A673 (cell line): ENCODE measurements around the gene OR2M3. TPM values are rescaled to one million over a fixed set of nuclear protein-coding genes. Genes with fewer than 3 reads are reported as not detected.

Experiments used
- Bru-seq: library from RNA; stranded (reverse); fragments of 400-500 nt; gene quantifications from one replicate; lab custom pipeline; 2021; lab: Mats Ljungman, UMichigan
- BruChase-seq, 2 experiments: library from RNA; stranded (reverse); fragments of 400-500 nt; gene quantifications; one replicate each; lab custom pipeline; 2021; lab: Mats Ljungman, UMichigan
- BruUV-seq: library from RNA; stranded (reverse); fragments of 400-500 nt; replicated peaks from 2 replicates; lab custom pipeline; 2021; lab: Mats Ljungman, UMichigan
- CTCF ChIA-PET: fragments of 300-600 bp; sonication (Branson Sonifier 250); formaldehyde crosslinking; loops from one replicate; lab custom pipeline; 2022; ENCODE audit warnings: antibody characterized with exemption; lab: Charles Lee
- POLR2A ChIA-PET: fragments of 300-600 bp; sonication (Branson Sonifier 250); formaldehyde crosslinking; loops from one replicate; lab custom pipeline; 2022; ENCODE audit warnings: antibody characterized with exemption; ENCODE audit not compliant: low non-redundant PET; lab: Charles Lee
- DNase-seq: peaks from one replicate; pipeline ENCODE4 v3.0.0-alpha.2; 2015; ENCODE audit warnings: low spot score
- H3K27ac ChIP-seq: fragments of 200-600 bp; sonication (generic); 2 replicates; pipeline ENCODE4 v1.5.1; 2016; ENCODE audit warnings: mixed run types, low read depth, mild to moderate bottlenecking, mixed read lengths, antibody characterized with exemption, low read length; ENCODE audit not compliant: poor library complexity, severe bottlenecking
- H3K27me3 ChIP-seq: fragments of 200-600 bp; sonication (generic); replicated peaks from 2 replicates; pipeline ENCODE4 v1.6.1; 2017; ENCODE audit warnings: mixed run types, low read depth, mild to moderate bottlenecking, mixed read lengths, antibody characterized with exemption, low read length; ENCODE audit not compliant: insufficient read depth, poor library complexity
- H3K36me3 ChIP-seq: fragments of 200-600 bp; sonication (generic); 2 replicates; pipeline ENCODE4 v1.6.1; 2016; ENCODE audit warnings: mixed run types, mild to moderate bottlenecking, mixed read lengths, antibody characterized with exemption, low read length; ENCODE audit not compliant: insufficient read depth, poor library complexity, severe bottlenecking
- H3K4me1 ChIP-seq: fragments of 200-600 bp; sonication (generic); 2 replicates; pipeline ENCODE4 v1.6.1; 2017; ENCODE audit warnings: mixed run types, mild to moderate bottlenecking, mixed read lengths, antibody characterized with exemption, low read length; ENCODE audit not compliant: insufficient read depth, poor library complexity, severe bottlenecking
- H3K4me3 ChIP-seq: fragments of 200-600 bp; sonication (generic); 2 replicates; pipeline ENCODE4 v1.5.1; 2016; ENCODE audit warnings: low read depth, mixed run types, mild to moderate bottlenecking, mixed read lengths, low read length; ENCODE audit not compliant: poor library complexity, severe bottlenecking
- H3K9me3 ChIP-seq: fragments of 200-600 bp; sonication (generic); 2 replicates; pipeline ENCODE4 v1.6.1; 2016; ENCODE audit warnings: mixed run types, low read depth, mild to moderate bottlenecking, mixed read lengths, antibody characterized with exemption, low read length; ENCODE audit not compliant: poor library complexity, severe bottlenecking
- EZH2 ChIP-seq: fragments of 200-600 bp; sonication (generic); IDR thresholded peaks from 2 replicates; pipeline ENCODE4 v1.6.1; 2017; ENCODE audit warnings: borderline replicate concordance, low read depth, mild to moderate bottlenecking, mixed read lengths, antibody characterized with exemption, low read length; ENCODE audit not compliant: poor library complexity, severe bottlenecking
- intact Hi-C: fragments of 100-400 bp; cut with micrococcal nuclease; formaldehyde crosslinking; loops from one replicate; pipeline ENCODE4 v1.10.0; 2022; ENCODE audit not compliant: unreplicated experiment
- long read RNA-seq: library from polyadenylated mRNA; stranded (forward); transcript quantifications from one replicate; pipeline ENCODE4 v2.0.0, GENCODE V29; 2022
- total RNA-seq: library from RNA; stranded (reverse); gene quantifications from 2 replicates; pipeline ENCODE4 v1.2.3, GENCODE V29; 2021
- TF ChIP-seq, protein P1 (sequence below): fragments of 300-800, 200-600 bp; sonication (generic); conservative IDR thresholded peaks from 2 replicates; pipeline ENCODE4 v1.5.1; 2017; ENCODE audit warnings: low read depth, mild to moderate bottlenecking, antibody characterized with exemption, low read length, moderate library complexity, mixed read lengths

OR2M3 gene
- 0.15 and 0.19 TPM in 2 replicates for total RNA-seq
- Bru-seq, nascent RNA: percentile 34 among the genes with signal in this experiment
- BruChase-seq, experiment 1, labeled RNA remaining after a 2-hour chase: percentile 42 among the genes with signal in this experiment
- percentile 48 among the genes with signal in this experiment for BruChase-seq, experiment 2, labeled RNA remaining after a 6-hour chase
- long read RNA-seq: 0 reads

- Histone ChIP-seq H3K4me1 (no peaks in the 10 kb centered on the region), H3K4me3 (no peak within 1 kb of the TSS), H3K27ac (no peak within 1 kb of the TSS), H3K9me3 (peaks cover 3% of the 10 kb centered on the region), H3K27me3 (no peaks in the 10 kb centered on the region), H3K36me3 (no peaks in the 10 kb centered on the region)
- no TSS peak for BruUV-seq
- CTCF ChIA-PET: no interaction called here
- POLR2A ChIA-PET: no interaction called here
- no peak for TF ChIP-seq EZH2
- TF ChIP-seq, protein P1, sequence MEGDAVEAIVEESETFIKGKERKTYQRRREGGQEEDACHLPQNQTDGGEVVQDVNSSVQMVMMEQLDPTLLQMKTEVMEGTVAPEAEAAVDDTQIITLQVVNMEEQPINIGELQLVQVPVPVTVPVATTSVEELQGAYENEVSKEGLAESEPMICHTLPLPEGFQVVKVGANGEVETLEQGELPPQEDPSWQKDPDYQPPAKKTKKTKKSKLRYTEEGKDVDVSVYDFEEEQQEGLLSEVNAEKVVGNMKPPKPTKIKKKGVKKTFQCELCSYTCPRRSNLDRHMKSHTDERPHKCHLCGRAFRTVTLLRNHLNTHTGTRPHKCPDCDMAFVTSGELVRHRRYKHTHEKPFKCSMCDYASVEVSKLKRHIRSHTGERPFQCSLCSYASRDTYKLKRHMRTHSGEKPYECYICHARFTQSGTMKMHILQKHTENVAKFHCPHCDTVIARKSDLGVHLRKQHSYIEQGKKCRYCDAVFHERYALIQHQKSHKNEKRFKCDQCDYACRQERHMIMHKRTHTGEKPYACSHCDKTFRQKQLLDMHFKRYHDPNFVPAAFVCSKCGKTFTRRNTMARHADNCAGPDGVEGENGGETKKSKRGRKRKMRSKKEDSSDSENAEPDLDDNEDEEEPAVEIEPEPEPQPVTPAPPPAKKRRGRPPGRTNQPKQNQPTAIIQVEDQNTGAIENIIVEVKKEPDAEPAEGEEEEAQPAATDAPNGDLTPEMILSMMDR: no peak
- DNase-seq: no peak
- intact Hi-C loops: no loop called here
These were observed at the start of gene OR2M3 for GRCh38 chr1:248196965-248197364. Gene OR2M3, plus strand, starts transcription at chr1:248197265. Its CDS starts 5,803 bp downstream, at chr1:248203068.

DNA sequence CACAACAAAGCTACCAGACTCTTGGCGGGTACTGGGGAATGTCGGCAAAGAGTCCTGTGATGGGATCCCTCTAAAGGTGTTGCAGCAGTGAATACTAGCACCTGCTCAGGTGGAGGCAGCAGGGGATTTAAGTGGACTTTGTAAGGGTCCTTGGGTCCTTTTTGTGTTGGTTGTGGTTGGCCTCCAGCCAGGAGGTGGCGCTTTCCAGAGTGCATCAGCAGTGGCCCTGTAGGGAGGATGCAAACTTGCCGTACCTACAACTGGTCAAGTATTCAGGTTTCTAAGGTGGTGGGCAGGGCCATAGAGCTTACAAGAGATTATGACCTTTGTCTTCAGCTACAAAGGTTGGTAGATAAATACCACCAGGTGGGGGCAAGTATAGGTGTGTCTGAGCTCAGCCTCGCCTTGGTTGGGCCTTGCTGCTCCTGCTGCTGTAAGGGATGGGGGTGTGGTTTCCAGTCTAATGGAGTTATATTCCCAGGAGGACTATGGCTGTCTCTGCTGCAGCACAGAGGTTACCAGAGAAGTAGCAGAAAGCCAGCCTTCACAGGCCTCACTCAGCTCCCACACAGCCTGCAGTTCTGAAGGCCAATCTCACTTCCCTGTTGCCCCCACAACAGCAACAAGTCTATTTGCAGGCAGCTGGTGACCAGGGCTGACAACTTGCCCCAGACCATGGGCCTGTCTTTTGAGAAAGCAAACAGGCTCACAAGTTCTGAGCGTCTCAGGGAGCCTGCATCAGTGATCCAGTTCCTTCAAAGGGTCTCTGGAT is 44.8 kb upstream of the OR2M3 start:
- TF ChIP-seq, protein P1: no peak
- no peak for TF ChIP-seq EZH2
- BruUV-seq: no TSS peak
- DNase-seq: no peak
- ChIA-PET CTCF (no interaction called here), POLR2A (no interaction called here)
- no peaks in the 10 kb centered on the region for H3K27me3 ChIP-seq
- H3K36me3 ChIP-seq: no peaks in the 10 kb centered on the region
- H3K4me3 ChIP-seq: no peak overlapping the region
- H3K9me3 ChIP-seq: peaks cover 36% of the 10 kb centered on the region
- no peak overlapping the region for H3K27ac ChIP-seq
- intact Hi-C loops: no loop called here
- H3K4me1 ChIP-seq: no peaks in the 10 kb centered on the region

DNA sequence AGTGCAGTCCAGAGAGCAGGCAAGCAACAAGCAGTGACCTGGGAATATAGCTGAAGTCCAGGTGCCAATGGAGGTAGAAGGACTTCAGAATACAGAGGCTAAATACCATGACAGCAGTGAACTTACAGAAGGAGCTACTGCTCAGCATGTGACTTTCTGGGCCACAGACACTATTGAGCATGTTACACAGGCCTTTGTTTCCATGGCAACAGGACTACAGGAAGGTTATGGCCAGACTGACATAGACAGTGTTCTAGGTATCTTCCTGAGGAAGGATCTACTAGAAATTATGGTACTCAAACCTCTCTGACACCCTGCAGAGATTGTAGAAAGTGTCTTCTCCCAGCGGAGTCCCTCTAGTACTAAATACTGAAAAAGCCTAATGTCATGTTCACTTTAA is 41.1 kb upstream of the OR2M3 start:
- TF ChIP-seq, protein P1: no peak
- TF ChIP-seq EZH2: no peak
- no TSS peak for BruUV-seq
- no peak overlapping the region for H3K4me3 ChIP-seq
- intact Hi-C loops: no loop called here
- POLR2A ChIA-PET: no interaction called here
- no peak for DNase-seq
- H3K4me1 ChIP-seq: no peaks in the 10 kb centered on the region
- H3K36me3 ChIP-seq: no peaks in the 10 kb centered on the region
- H3K27me3 ChIP-seq: no peaks in the 10 kb centered on the region
- peaks cover 25% of the 10 kb centered on the region for H3K9me3 ChIP-seq
- CTCF ChIA-PET: no interaction called here
- no peak overlapping the region for H3K27ac ChIP-seq
